Esophagus mucosa (tissue), 1 donor: ENCODE measurements around the gene ACP7. TPM values are rescaled to one million over a fixed set of nuclear protein-coding genes. Genes with fewer than 3 reads are reported as not detected.
A peak's percentile ranks its signal among the peaks of the same experiment; 100 is the strongest.

Experiments used
- ATAC-seq: fragments of 200-7000 bp; cut with Tn5 transposase; one replicate; pipeline ENCODE4 v1.9.1; 2020
- total RNA-seq: library from RNA; stranded (reverse); gene quantifications from one replicate; pipeline ENCODE4 v1.2.4, GENCODE V29; 2023
- donor health status: DM: yes; HTN: yes; CAD: no.

Gene ACP7
- total RNA-seq, 1 donor from 2014 or later = 0.32 TPM

- no peak for ATAC-seq
Observed at GRCh38 chr19:39150807-39151600, 66.8 kb downstream of the ACP7 start.

DNA sequence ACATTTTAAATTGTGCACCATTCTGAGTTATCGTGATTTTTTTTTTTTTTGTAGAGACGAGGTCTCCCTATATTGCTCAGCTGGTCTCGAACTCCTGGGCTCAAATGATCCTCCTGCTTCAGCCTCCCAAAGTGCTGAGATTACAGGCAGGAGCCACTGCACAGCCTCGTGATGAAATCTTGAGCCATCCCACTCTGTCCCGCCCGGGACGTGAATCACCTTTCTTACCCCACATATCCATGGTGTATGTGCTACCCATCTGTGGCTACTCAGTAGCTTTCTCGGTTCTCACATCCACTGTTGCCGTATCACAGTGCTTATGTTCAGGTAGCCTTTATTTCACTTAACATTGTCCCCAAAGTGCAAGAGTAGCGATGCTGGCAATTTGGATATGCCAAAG, 67.9 kb downstream of the ACP7 start:
- ATAC-seq = no peak

DNA sequence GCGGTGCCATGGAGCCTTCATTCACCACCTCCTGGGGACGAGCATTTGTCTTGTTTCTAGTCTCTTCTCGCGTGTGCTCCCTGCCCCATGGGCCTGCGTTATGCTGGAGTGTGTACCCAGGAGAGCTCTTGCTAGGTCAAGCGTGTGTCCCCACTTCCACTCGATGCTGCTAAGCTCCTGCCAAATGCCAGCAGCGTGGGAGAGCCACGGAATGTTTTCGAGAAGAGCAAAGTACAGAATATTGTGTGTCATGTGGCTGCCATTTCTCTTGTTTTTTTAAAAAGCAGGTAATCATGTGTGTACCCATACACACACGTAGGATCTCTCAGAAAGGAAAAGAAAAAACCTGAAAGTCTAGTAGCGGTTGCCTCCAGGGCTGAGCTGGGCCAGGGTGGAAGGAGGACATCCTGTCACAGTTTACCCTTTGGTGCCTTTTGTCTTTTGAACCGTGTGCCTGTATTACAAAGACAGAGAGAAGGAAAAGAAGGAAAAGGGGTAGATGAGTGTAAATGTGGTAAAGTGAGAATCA, 70.0 kb downstream of the ACP7 start:
- ATAC-seq = peak; percentile 59

GRCh38 chr19:39154629-39155100, 70.5 kb downstream of the ACP7 start:
- peak; percentile 84 for ATAC-seq

- peak; percentile 62 for ATAC-seq
Observed at GRCh38 chr19:39155114-39155700, 71.0 kb downstream of the ACP7 start.

- ATAC-seq = no peak
Observed at GRCh38 chr19:39155741-39156140, 71.6 kb downstream of the ACP7 start.

GRCh38 chr19:39156326-39157230, 72.4 kb downstream of the ACP7 start:
- peak; percentile 2 for ATAC-seq

DNA sequence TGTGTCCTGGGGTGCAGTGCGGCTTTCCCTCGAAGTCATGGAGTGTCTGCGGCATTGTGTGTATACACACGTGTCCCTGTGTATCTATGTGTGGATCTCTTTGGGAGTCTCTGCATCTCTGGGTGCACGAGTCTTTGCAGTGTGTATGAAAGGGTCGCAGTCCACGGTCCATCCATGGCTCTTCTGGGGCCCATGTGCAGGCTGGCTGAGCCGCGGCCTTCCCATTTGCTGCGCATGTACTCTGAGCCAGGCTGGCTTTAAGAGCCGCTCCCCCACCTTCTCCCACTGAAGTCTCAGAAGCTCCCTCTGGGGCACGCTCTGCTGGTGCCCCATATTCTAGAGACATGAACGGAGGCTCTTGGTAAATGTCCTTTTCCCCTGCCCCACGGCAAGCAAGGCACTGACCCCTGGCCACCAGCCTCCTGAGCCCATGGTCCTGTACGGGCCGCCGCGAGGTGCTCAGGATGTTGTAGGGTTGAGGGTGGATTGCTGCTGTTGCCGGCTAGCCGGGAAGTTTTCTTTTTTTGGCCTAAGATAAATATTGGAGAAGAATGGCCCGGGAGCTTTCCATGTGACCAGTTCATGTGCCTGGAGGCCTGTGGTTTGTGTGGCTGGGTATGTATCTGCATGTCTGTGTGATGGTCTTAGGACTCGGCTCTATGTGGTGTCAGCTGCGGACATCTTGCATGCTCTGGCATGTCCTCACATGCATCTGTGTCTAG, 73.3 kb downstream of the ACP7 start:
- ATAC-seq = no peak

GRCh38 chr19:39157997-39158389, 73.8 kb downstream of the ACP7 start:
- ATAC-seq = no peak

DNA sequence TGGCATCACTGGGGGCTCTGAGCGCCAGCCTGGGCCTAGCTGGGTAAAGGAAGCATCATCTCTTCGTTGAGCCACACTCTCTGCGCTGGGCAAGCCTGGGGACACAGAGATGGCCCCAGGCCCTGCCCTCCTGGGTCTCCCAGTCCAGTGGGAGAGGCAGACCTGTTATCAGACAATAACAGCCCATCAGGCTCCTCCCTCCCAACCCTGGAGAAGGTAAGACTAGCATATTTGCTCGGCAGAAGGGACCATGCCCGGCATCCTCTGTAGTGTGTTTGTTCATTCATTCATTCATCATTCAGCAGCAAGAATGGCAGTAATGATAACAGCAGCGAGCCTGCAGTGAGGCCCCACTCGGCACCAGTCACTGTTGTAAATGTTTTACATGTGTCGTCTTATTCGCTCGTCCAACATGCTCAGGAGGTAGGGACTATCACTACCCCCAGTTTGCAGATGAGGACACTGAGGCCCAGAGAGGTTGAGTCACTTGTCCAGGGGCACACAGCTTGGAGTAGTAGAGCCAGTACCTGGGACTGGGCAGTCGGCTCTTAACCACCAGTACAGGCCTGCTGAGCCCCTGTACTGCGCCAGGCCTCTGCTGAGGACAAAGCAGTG, 74.6 kb downstream of the ACP7 start:
- no peak for ATAC-seq

- ATAC-seq = peak; percentile 68
Observed at GRCh38 chr19:39160523-39160861, 76.3 kb downstream of the ACP7 start.

Other genes starting within 250 kb of the ACP7 start
- 236 TPM for gene HNRNPL, start 234.4 kb upstream of the ACP7 start, total RNA-seq
- gene RINL, start 206.1 kb upstream of the ACP7 start, total RNA-seq = 7.6 TPM
- 40.3 TPM for gene SIRT2, start 184.8 kb upstream of the ACP7 start, total RNA-seq
- 21.4 TPM for gene NFKBIB, start 184.4 kb upstream of the ACP7 start, total RNA-seq
- gene CCER2, start 172.2 kb upstream of the ACP7 start, total RNA-seq = 1.4 TPM
- gene SARS2, start 153.6 kb upstream of the ACP7 start, total RNA-seq = 24.1 TPM
- 60.4 TPM for gene MRPS12, start 153.4 kb upstream of the ACP7 start, total RNA-seq
- gene FBXO17, start 108.6 kb upstream of the ACP7 start, total RNA-seq = 4.7 TPM
- 41.9 TPM for gene FBXO27, start 51.8 kb upstream of the ACP7 start, total RNA-seq
- 40.8 TPM for gene PAK4, start 41.4 kb downstream of the ACP7 start, total RNA-seq
- gene NCCRP1, start 112.6 kb downstream of the ACP7 start, total RNA-seq = 298 TPM
- not detected for gene SYCN, start 119.9 kb downstream of the ACP7 start, total RNA-seq
- gene IFNL3, start 160.6 kb downstream of the ACP7 start, total RNA-seq = not detected
- gene IFNL4, start 164.5 kb downstream of the ACP7 start, total RNA-seq = not detected
- not detected for gene IFNL2, start 184.0 kb downstream of the ACP7 start, total RNA-seq
- not detected for gene IFNL1, start 212.0 kb downstream of the ACP7 start, total RNA-seq
- 0.08 TPM for gene LRFN1, start 236.5 kb downstream of the ACP7 start, total RNA-seq